Smooth muscle cell of the brain vasculature (primary cell): Measurements from ENCODE around the gene PDAP1.
"Not testable (repeated sequence)": the region's sequence is repeated elsewhere in the genome, so short reads cannot be mapped to it uniquely, and the experiment has no call there.

ENCODE experiments used
- DNase-seq: peaks from one replicate; pipeline ENCODE4 v3.0.0-alpha.2; 2012; ENCODE audit warnings: low read depth, low spot score

Gene PDAP1, protein sequence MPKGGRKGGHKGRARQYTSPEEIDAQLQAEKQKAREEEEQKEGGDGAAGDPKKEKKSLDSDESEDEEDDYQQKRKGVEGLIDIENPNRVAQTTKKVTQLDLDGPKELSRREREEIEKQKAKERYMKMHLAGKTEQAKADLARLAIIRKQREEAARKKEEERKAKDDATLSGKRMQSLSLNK

DNA sequence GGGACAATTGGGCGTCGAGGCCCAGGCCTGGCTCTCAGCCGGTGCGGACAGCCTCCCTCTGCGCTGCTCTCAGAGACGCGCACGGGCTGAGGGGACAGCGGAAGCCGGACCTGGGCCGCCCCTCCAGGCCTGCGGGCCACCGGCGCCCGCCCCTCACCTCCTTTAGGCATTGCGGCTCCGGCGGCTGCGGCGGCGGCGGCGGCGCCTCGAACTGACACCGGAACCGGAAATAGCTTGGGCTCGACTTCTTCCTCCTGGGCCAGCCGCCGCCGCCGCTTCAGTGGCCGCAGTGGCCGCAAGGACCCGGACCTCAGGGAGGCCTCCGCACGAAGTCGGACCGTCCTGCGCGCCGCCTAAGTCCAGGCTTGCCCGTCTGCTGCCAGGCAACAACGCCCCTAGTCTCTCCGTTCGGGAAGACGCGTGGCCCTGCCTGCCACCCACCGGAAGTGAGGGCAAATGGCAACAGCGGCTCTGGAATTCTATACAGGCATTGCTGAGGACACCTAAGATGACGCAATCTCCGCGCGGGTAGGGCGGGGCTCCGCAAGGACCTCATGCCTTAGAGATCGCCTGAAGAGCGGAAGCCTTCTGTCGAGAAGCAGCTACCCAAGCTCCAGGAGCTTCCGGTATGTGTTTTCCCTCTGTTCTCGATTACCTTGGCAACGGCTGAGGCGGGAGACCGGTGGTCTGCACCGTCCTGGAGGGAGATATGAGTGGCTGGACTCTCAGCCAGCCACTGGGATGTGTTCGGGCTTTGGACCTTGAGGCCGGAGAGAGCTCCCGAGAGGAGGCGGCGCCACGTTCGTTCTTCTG is at the start of gene PDAP1, which contains the start of gene BUD31:
Gene PDAP1, minus strand, starts transcription at position 219 of the 813 bp plus-strand sequence. Its CDS starts 49 bp downstream, at position 170.
Gene BUD31, plus strand, starts transcription at position 591 of the 813 bp plus-strand sequence. CDS start 2,124 bp downstream, outside the sequence.
- peak; percentile 90 for DNase-seq

DNA sequence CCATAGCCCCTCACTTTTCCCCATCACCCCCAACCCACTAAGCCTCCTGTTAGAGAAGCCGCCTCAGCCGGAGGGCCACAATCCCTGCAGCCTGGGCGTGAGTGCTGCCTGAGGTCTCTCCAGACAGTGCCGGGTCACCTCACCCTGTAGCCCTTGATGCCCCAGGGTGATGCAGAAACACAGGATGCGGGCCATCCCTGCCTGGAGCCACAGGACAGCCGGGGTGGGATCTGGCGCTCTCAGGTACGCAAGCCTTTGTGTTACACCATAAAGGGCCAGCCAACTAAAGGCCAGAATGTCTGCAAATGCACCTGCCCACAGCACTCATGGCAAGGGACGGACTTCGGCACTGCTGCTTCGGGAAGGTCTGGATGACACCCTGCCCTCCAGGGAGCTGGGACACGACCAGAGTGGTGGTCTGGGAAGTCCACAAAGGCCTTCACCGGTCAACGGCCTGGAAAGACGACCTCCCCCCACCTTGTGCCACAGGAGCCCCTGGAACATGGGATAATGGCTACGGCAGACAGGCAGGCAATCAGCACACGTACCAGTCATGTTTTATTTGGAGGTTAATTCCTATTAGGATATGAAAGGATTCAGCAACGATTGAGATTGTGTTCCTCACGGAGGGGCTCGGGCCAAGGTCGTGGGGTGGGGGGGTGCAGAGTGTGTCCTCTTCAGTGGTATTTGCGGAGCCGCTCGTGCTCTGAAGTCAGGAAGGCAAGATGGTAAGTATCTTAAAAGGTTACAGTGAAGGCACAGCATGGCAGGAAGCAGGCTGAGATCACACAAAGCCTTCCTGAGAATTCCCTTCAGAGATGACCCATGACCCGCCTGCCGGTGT is 49.5 kb upstream of the PDAP1 start:
- DNase-seq = no peak

DNA sequence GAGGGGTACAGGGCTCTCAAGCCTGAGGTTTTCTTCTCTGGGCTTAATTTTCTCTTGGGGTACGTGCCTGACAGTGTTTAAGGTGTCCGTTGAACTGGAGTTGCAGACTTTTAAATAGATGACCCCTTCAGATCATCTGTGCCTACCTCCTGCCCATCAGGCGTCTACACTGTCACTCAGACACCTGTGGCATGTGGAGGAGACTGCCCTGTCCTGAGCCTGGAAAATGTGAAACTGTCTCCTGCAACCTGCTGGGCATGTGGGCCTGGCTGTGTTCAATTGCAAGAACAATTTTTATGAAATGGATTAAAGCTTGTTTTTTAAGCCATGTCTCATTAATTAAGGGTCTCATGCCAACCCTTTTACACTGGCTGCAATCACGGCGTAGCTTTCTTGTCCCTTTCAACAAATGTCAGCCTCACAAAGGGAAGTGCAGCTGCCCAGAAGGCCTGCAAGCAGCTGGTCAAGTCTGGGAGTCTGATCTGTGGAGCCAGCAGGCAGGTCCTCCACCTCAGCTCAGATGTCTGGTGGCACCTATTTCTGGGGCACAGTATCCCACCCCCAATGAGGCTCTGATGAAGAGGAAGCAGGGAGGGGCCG is 48.8 kb upstream of the PDAP1 start:
- DNase-seq = no peak

DNA sequence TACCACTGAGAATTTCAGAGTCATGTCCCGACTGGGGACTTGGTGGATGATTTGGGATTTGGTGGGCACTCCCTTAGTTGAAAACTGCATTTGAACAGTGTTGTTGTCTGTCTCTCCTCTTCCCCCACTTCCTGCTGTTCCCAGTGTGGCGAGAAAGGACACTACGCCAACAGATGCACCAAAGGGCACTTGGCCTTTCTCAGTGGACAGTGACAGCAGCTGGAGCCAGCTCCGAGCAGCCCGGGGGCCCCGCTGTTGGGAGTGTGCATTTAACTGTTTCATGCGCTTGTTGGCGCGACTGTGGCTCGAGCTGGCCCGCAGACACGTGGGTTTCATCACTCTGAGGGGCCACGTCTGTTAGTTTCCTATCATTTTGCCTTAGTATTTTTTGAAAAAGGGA is 47.9 kb upstream of the PDAP1 start:
- no peak for DNase-seq

DNA sequence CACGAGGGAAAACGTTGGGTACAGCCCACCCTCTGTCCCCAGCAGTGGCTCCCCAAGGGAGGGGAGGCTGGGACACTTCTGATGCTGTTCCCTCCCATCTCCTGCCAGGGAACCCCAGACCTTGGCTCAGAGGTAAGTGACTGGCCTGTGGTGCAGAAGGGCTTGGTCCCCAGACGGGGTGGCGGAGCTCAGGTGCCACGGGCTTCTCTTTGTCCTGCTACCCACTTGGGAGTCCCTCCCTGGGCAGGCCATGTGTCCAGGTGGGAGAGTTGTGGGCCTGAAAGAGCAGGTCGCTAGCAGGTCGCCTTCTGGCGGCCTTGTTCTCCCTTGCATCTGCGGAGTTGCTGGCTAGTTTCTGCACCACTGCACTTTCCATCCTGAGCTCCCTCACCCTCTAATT is 47.5 kb upstream of the PDAP1 start:
- no peak for DNase-seq

DNA sequence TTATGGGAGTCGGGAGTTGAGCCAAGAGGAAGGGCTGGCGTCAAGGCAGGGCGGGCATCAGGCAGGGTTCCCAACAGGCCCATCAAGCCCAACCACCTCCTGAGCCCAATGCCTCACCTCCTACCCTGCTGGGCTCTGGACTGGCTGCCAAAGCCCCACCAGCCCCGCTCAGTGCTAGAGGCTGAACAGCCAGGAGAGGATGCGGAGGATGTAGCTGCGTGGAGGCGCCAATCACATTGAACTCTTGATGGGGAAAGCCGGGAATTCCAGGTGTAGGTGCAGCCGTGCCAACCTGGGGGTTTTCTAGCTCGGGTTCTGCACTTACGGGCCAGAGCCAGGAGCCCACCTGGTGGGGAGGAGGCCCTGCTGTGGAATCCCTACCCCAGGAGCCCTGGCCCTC is 44.7 kb upstream of the PDAP1 start:
- no peak for DNase-seq

DNA sequence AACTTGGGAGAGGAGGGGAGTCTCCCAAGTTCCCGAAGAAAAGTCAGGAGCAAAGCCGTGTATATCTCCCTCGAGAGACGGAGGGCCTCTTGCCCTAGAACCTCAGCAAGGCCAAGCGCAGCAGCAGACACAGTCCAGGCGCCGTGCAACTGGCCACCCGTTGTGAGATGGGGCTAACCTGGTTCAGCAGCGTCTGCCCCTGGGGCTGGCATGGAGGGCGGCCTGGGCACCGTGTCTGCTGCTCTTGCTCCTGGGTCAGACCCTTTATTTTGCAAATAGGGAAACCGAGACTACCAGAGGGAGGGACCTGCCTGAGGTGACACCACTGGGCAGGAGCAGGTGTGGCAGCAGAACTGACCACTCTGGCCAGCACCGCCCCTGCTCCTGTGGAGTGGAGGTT is 44.1 kb upstream of the PDAP1 start:
- DNase-seq = no peak

DNA sequence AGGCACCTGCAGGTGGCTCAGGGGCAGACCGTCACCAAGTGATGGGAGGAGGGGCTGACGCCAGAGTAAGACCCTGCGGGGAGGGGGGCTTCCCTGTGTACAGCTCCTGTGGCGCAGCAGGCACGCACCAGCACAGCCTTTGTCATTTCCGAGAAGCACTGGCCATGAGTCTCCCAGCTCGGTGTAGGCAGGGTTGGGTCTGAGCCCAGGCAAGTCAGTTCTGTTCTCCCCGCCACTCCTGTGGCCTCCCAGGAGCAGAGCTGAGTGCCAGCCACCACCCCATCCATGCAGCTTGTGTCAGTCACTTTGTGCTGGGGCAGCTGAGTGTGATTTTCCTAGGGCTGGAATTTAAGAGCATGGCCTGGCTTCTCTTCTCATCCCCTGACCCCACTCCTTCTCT is 43.5 kb upstream of the PDAP1 start:
- no peak for DNase-seq

DNA sequence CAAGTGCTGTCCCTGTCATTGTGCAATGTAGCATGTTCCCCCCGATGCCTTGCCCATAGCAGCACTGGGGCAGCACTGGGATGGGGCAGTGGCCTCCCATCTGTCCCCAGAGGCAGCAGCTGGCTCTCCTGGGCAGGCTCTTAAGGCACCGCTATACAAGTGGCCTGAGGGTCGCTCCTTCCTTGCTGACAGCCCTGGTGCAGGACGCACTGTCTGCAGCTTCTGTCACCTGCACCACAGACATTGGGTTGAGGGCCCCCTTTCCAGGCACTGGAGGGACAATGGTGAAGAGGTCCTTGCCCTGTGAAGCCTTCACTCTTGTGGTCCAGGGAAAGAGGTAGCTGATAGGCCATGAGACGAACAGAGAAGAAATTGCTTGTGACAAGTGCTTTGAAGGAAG is 40.9 kb upstream of the PDAP1 start:
- DNase-seq = no peak

DNA sequence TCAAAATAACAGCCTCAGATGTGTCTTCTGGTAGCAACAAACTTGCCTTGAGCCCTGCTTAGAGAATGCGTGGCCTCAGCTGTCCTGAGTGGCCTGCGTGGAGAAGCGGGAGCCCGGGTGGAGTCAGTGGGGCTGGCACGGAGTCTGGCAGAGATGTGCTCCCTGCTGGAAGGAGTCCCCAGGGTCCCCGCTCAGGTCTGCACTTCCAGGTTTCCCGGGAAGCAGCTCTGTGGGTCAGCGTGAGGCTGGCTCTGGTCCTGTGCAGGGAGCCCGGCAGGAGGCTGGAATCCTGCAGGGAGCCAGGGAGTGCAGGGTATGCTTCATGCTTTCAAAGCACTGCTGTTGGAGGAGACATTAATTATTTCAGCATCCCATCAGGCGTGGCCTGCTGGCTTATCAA is 40.5 kb upstream of the PDAP1 start:
- no peak for DNase-seq

DNA sequence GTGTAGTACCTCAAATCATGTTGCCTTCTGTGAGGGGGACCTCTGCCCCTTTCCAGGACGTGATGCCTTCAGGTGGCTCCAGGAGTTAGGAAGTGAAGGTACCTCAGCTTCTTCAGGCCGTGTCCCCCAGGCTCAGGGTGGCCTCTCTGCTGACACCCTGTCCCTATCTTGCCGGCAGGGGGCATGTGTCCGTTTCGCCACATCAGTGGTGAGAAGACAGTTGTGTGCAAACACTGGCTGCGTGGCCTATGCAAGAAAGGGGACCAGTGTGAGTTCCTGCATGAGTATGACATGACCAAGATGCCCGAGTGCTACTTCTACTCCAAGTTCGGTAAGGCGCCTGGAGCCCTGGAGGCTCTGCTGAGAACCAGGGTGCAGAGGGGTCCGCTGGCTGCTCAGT is 39.5 kb upstream of the PDAP1 start:
- DNase-seq = no peak

DNA sequence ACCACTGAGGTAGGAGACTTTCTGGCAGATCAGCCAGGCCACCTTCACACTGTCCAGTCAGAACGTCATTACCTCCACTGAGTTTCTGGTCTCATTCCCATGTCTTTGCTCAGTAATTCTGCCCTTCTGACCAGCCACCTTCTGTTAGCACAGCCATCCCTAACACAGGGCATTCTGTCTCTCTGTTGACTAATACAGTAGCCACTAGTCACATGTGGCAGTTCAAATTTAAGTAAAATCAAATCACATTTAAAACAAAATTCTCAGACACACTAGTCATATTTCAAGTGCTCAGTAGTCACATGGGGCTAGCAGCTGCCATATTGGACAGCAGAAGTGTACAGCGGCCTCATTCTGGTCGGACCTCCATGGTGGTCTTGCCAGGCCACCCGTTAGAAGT is 37.7 kb upstream of the PDAP1 start:
- no peak for DNase-seq

DNA sequence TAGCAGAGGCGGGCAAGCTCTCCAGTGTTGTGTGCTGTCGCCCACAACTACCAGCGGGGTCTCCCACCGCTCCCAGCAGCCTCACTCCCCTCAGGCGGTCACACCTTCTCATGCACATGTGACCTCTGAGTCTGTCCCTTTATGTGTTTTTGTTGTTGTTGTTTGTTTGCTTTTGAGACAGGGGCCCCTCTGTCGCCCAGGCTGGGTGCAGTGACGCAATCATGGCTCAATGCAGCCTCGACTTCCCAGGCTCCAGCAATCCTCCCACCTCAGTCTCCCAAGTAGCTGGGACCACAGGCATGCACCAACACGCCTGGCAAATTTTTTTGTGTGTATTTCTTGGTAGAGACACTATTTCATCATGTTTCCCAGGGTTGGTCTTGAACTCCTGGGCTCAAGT is 31.8 kb upstream of the PDAP1 start:
- DNase-seq = no peak

DNA sequence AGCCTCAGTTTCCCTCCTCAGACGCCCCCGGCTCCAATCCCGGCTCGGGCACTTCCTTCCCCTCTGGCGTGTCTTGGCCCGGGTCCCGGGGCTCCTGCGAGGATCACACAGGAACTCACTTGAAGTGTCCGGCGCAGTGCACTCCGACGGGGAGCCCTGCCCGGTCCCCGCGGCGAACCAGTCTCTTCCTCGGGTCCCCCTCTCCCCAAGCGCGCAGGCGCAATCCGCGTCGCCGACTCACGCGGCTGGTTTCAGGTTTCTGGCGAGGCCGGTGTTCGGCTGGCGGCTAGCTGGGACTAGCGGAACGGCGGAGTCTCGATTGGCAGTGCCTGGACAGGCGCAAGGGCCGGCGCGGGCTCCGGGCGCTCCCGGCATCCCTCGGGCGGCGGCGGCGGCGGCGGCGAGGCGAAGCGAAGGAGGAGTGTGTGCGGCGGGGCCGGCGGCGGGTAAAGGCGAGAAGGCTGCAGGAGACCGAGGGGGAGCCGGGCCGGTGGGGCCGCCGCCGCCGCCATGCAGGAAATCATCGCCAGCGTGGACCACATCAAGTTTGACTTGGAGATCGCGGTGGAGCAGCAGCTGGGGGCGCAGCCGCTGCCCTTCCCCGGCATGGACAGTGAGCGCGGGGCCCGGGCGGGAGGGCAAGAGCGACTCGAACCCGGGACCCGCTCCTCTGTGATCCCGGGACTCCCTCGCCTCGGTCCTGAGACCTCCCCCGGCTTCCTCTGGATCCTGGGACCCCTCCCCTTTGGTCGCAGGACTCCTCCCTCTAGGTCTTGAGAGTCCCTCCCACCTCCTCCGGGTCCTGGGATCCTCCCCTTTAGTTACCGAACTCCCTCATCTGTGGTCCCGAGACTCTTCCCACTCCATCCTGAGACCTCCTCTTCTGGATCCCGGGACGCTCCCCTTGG is 30.4 kb upstream of the PDAP1 start, which contains the start of the genes CPSF4 and PTCD1:
Gene CPSF4, plus strand, starts transcription at position 371 of the 908 bp plus-strand sequence. Its CDS starts 140 bp downstream, at position 511.
Gene PTCD1, minus strand, starts transcription at position 226 of the 908 bp plus-strand sequence. CDS start 3,556 bp downstream, outside the sequence.
- DNase-seq = peak; percentile 85

DNA sequence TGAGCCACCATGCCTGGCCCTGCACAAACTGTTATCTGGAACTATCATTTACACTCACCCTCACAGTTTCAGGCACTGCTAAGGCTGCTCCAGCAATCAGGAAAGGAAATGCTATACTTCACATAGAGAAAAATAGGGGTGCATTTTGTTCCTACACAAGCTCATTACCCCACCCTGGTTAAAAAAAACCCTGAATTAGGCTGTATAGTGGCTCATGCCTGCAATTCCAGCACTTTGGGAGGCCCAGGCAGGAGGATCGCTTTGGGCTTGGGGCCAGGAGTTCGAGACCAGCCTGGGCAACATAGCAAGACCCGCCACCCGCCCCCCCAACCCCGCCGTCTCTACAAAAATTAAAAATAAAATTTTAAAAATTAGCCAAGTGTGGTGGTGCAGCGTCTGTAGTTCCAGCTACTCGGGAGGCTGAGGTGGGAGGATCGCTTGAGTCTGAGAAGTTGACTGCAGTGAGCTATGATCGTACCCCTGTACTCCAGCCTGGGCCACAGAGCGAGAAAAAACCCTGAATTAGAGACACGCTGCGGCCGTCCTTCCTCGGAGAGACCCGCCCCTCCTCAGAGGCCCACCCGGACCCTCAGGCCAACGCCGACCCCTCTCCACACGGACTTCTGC is 29.7 kb upstream of the PDAP1 start:
- no peak for DNase-seq

DNA sequence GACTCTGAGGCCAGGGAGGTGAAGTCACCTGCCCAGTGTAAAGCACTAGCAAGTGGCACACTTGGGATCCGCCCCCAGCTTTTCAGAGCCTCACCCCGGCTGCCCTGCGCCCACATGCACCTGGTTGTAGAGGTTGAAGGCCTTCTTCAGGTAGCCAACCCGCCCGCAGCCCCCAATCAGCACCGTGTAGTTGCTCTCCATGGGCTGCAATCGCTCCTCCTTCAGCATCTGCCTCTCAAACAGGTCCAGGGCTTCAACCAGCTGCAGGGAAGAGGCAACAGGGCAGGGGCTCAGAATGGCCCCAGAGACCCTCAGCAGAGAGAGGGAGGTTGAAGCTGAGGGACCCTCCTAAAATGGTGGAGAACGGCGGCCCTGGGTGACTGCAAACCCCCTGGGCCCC is 24.8 kb upstream of the PDAP1 start:
- DNase-seq = no peak

DNA sequence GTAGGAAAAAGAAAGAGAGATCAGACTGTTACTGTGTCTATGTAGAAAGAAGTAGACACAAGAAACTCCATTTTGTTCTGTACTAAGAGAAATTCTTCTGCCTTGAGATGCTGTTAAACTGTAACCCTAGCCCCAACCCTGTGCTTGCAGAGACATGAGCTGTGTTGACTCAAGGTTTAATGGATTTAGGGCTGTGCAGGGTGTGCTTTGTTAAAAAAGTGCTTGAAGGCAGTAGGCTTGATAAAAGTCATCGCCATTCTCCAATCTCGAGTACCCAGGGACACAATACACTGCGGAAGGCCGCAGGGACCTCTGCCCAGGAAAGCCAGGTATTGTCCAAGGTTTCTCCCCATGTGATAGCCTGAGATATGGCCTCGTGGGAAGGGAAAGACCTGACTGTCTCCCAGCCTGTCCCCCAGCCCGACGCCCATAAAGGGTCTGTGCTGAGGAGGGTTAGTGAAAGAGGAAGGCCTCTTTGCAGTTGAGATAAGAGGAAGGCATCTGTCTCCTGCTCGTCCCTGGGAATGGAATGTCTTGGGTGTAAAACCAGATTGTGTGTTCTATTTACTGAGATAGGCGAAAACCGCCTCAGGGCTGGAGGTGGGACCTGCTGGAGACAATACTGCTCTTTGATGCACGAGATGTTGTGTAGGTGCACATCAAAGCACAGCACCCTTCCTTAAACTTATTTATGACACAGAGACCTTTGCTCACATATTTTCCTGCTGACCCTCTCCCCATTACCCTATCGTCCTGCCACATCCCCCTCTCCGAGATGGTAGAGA is 23.6 kb upstream of the PDAP1 start:
- DNase-seq = not testable (repeated sequence)

DNA sequence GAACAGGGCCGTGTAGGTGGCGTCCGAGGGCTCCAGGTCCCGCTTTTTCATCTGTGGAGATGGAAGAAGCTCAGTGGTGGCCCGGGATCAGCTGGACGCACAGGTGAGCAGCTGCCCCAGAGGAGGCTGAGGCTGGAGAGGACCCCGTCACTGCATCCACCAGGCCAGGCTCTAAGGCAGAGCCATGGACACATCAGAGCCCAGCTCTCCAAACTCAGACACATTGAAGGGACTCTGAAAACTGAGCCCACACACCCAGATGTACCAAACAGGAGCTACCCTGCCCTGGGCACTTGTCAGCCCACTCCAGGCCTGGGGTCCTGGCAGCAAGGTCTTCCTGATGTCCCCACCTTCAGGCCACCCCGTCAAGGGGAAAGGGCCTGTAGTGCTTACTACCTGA is 21.4 kb upstream of the PDAP1 start:
- no peak for DNase-seq

DNA sequence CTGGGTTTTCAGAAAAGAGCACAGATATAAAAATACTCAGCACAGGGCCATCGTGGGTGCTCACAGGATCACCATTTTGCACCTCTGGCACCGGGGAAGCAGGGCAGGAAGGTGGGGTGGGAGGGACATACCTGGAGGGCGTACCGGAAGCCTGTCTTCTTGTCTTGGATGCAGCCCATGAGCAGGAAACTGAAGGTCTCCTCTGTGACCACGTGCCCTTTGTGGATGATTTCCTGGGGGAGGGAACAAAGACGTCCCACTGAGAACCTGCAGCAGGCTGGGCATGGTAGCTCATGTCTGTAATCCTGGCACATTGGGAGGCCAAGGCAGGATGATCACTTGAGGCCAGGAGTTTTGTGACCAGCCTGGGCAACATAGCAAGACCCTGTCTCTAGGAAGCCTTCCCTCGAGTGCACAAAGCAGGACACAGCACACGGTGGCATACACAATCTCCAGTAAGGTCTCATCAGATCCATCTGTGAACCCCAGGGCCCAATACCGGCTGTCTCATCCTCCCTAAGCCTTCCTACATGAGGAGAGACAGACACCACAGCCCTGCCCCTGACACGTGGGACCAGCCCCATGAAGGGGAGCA is 20.7 kb upstream of the PDAP1 start:
- DNase-seq = no peak
